ENCODE measurements around the gene ZNF346. TPM values are rescaled to one million over a fixed set of nuclear protein-coding genes. Genes with fewer than 3 reads are reported as not detected.
"Not testable (repeated sequence)": the region's sequence is repeated elsewhere in the genome, so short reads cannot be mapped to it uniquely, and the experiment has no call there.

The ZNF346 gene
- total RNA-seq (ENCODE audit: unreplicated experiment): 26.3 TPM
- long read RNA-seq, transcript ZNF346-201 (7 exons, 2,314 nt): major isoform, 14 of 28 reads
- long read RNA-seq, partial matches to known transcripts: 1 of 28 reads
- long read RNA-seq, other reads (novel, unspliced or antisense): 9 of 28 reads

GRCh38 chr5:177022386-177023302 is at the start of gene ZNF346:
ZNF346 (plus strand) TSS chr5:177022696; CDS start chr5:177022739, 43 bp downstream.
- Mint-ChIP-seq H3K4me3 (ENCODE audit: unreplicated experiment) (peak within 1 kb of the TSS; percentile 100), H3K27me3 (ENCODE audit: unreplicated experiment) (peaks cover 4% of the 10 kb centered on the region), H3K9me3 (ENCODE audit: unreplicated experiment) (no peaks in the 10 kb centered on the region), H3K4me1 (ENCODE audit: unreplicated experiment) (peaks cover 21% of the 10 kb centered on the region), H3K36me3 (ENCODE audit: low read depth, unreplicated experiment) (peaks cover 9% of the 10 kb centered on the region), H3K27ac (ENCODE audit: unreplicated experiment) (peak within 1 kb of the TSS; percentile 94)
- peak; percentile 91 for DNase-seq (ENCODE audit: low spot score)
- peak; percentile 64 for TF ChIP-seq CTCF (IDR thresholded peaks at IDR 0.05; ENCODE audit: unreplicated experiment)

- Mint-ChIP-seq H3K4me1 (ENCODE audit: unreplicated experiment) (no peaks in the 10 kb centered on the region), H3K27ac (ENCODE audit: unreplicated experiment) (no peak overlapping the region), H3K4me3 (ENCODE audit: unreplicated experiment) (no peak overlapping the region), H3K36me3 (ENCODE audit: low read depth, unreplicated experiment) (peaks cover 21% of the 10 kb centered on the region), H3K9me3 (ENCODE audit: unreplicated experiment) (no peaks in the 10 kb centered on the region), H3K27me3 (ENCODE audit: unreplicated experiment) (peaks cover 2% of the 10 kb centered on the region)
- no peak for TF ChIP-seq CTCF (IDR thresholded peaks at IDR 0.05; ENCODE audit: unreplicated experiment)
- DNase-seq (ENCODE audit: low spot score): no peak
These were observed 42.8 kb upstream of the ZNF346 start for GRCh38 chr5:176979669-176980068.

- no peaks in the 10 kb centered on the region for H3K9me3 Mint-ChIP-seq (ENCODE audit: unreplicated experiment)
- H3K27me3 Mint-ChIP-seq (ENCODE audit: unreplicated experiment): peaks cover 2% of the 10 kb centered on the region
- no peaks in the 10 kb centered on the region for H3K4me1 Mint-ChIP-seq (ENCODE audit: unreplicated experiment)
- H3K4me3 Mint-ChIP-seq (ENCODE audit: unreplicated experiment): no peak overlapping the region
- TF ChIP-seq CTCF (IDR thresholded peaks at IDR 0.05; ENCODE audit: unreplicated experiment): no peak
- H3K36me3 Mint-ChIP-seq (ENCODE audit: low read depth, unreplicated experiment): peaks cover 25% of the 10 kb centered on the region
- H3K27ac Mint-ChIP-seq (ENCODE audit: unreplicated experiment): no peak overlapping the region
- no peak for DNase-seq (ENCODE audit: low spot score)
These were observed 41.7 kb upstream of the ZNF346 start for GRCh38 chr5:176980818-176981217.

GRCh38 chr5:176983112-176983511 is 39.4 kb upstream of the ZNF346 start:
- H3K27ac Mint-ChIP-seq (ENCODE audit: unreplicated experiment); DNase-seq (ENCODE audit: low spot score); H3K4me1 Mint-ChIP-seq (ENCODE audit: unreplicated experiment); H3K9me3 Mint-ChIP-seq (ENCODE audit: unreplicated experiment); H3K27me3 Mint-ChIP-seq (ENCODE audit: unreplicated experiment); H3K4me3 Mint-ChIP-seq (ENCODE audit: unreplicated experiment): not testable (repeated sequence)
- H3K36me3 Mint-ChIP-seq (ENCODE audit: low read depth, unreplicated experiment): peaks cover 23% of the 10 kb centered on the region

- not testable (repeated sequence) for DNase-seq (ENCODE audit: low spot score); H3K4me1 Mint-ChIP-seq (ENCODE audit: unreplicated experiment); H3K4me3 Mint-ChIP-seq (ENCODE audit: unreplicated experiment); H3K27ac Mint-ChIP-seq (ENCODE audit: unreplicated experiment); H3K9me3 Mint-ChIP-seq (ENCODE audit: unreplicated experiment); H3K27me3 Mint-ChIP-seq (ENCODE audit: unreplicated experiment)
- H3K36me3 Mint-ChIP-seq (ENCODE audit: low read depth, unreplicated experiment): peaks cover 23% of the 10 kb centered on the region
These were observed 38.9 kb upstream of the ZNF346 start for GRCh38 chr5:176983593-176983992.

GRCh38 chr5:176984176-176984575 is 38.3 kb upstream of the ZNF346 start:
- not testable (repeated sequence) for DNase-seq (ENCODE audit: low spot score); H3K9me3 Mint-ChIP-seq (ENCODE audit: unreplicated experiment); H3K4me1 Mint-ChIP-seq (ENCODE audit: unreplicated experiment); H3K27me3 Mint-ChIP-seq (ENCODE audit: unreplicated experiment); H3K27ac Mint-ChIP-seq (ENCODE audit: unreplicated experiment); H3K4me3 Mint-ChIP-seq (ENCODE audit: unreplicated experiment)
- H3K36me3 Mint-ChIP-seq (ENCODE audit: low read depth, unreplicated experiment): peaks cover 18% of the 10 kb centered on the region

All from endothelial cell (in vitro differentiated cells).